Activated B cell treated with CpG ODN at 0.5 μM for 24 hours (primary cell): Measurements from ENCODE around the gene TBX10. TPM values are rescaled to one million over a fixed set of nuclear protein-coding genes. Genes with fewer than 3 reads are reported as not detected.

Source experiments
- ATAC-seq: fragments of 200-7000 bp; cut with Tn5 transposase; one replicate; pipeline ENCODE4 v1.10.0; 2021; ENCODE audit warnings: low read depth, mild to moderate bottlenecking, moderate library complexity
- CTCF ChIA-PET: fragments of 350-600 bp; sonication (Branson Sonifier 250); formaldehyde crosslinking; loops from one replicate; lab custom pipeline; 2021; ENCODE audit warnings: antibody characterized with exemption; lab: Charles Lee
- POLR2A ChIA-PET: fragments of 350-600 bp; sonication (Branson Sonifier 250); formaldehyde crosslinking; loops from one replicate; lab custom pipeline; 2021; ENCODE audit warnings: antibody characterized with exemption; lab: Charles Lee
- DNase-seq: peaks from one replicate; pipeline ENCODE4 v3.0.0; 2022
- H3K27ac Mint-ChIP-seq: one replicate; pipeline ENCODE4 v1.8.0; 2020; ENCODE audit warnings: mixed read lengths
- H3K27me3 Mint-ChIP-seq: one replicate; pipeline ENCODE4 v1.8.0; 2021; ENCODE audit warnings: mixed read lengths
- H3K36me3 Mint-ChIP-seq: one replicate; pipeline ENCODE4 v1.8.0; 2021; ENCODE audit warnings: low read depth, mixed read lengths
- H3K4me1 Mint-ChIP-seq: one replicate; pipeline ENCODE4 v1.8.0; 2021; ENCODE audit warnings: mixed read lengths
- H3K4me3 Mint-ChIP-seq: one replicate; pipeline ENCODE4 v1.8.0; 2020; ENCODE audit warnings: mild to moderate bottlenecking, mixed read lengths
- H3K9me3 Mint-ChIP-seq: one replicate; pipeline ENCODE4 v1.8.0; 2020; ENCODE audit warnings: mixed read lengths
- intact Hi-C: fragments of 100-400 bp; cut with micrococcal nuclease; formaldehyde crosslinking; loops from one replicate; pipeline ENCODE4 v1.15.1; 2024
- total RNA-seq: library from RNA; stranded (reverse); gene quantifications from 2 replicates; pipeline ENCODE4 v1.2.3, GENCODE V29; 2022
- TF ChIP-seq, protein P1 (sequence below): fragments of 200-600 bp; IDR thresholded peaks from one replicate; pipeline ENCODE4 v1.8.0; 2022; ENCODE audit warnings: antibody characterized with exemption, mild to moderate bottlenecking

Gene TBX10
- total RNA-seq, 1 donor from 2014 or later, result not detected

DNA sequence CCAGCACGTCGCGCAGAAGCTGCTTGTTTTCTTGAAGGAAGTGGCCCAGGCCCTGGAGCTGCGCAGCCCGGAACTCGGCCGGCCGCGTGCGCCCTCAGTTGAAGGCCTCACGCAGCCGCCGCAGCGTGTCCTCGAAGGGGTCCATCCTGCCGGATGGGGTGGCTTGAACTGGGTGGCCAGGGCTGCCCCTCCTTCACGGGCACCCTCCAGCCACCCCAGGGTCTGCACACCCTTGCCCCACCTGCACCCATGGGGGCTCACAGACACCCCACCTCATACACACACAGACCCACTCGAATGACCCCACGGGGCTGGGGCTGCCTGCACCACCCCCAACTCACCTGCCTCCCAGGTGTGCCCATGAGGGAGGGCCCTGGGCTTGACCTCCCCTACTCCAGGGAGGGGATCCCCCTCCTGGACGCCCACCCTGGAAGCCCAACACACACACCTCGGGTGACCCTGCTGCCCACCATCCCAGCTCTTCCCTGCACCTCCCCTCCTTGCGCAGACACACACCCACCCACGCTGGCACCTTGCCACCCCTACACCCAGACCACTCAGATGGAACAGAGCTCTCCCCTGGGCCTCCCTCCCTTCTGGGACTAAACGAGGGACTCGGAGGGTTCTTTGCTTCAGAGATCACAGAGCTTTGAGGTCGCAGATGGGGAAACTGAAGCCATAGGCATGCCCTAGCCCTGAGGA, 28.1 kb upstream of the TBX10 start:
- H3K4me1 Mint-ChIP-seq, result no peaks in the 10 kb centered on the region
- H3K27ac Mint-ChIP-seq, result no peak overlapping the region
- peak; percentile 55 for DNase-seq
- no peak overlapping the region for H3K4me3 Mint-ChIP-seq
- ChIA-PET CTCF (interaction anchor here (1.0 to 1.7 kb wide), 5 partner anchors 17 to 95 kb away, joined by 3 to 6 read pairs (median 5); partner anchors contain the start of gene ACY3), POLR2A (interaction anchor here (0.6 to 1.2 kb wide), 7 partner anchors 9 to 54 kb away, joined by 3 to 5 read pairs (median 3); partner anchors contain the start of gene NUDT8)
- H3K36me3 Mint-ChIP-seq, result no peaks in the 10 kb centered on the region
- intact Hi-C loops, result loop anchor here (5.0 kb wide), 1 partner anchor 40 kb away; no protein-coding TSS in a partner anchor
- H3K9me3 Mint-ChIP-seq, result no peaks in the 10 kb centered on the region
- H3K27me3 Mint-ChIP-seq, result no peaks in the 10 kb centered on the region
- TF ChIP-seq, protein P1, sequence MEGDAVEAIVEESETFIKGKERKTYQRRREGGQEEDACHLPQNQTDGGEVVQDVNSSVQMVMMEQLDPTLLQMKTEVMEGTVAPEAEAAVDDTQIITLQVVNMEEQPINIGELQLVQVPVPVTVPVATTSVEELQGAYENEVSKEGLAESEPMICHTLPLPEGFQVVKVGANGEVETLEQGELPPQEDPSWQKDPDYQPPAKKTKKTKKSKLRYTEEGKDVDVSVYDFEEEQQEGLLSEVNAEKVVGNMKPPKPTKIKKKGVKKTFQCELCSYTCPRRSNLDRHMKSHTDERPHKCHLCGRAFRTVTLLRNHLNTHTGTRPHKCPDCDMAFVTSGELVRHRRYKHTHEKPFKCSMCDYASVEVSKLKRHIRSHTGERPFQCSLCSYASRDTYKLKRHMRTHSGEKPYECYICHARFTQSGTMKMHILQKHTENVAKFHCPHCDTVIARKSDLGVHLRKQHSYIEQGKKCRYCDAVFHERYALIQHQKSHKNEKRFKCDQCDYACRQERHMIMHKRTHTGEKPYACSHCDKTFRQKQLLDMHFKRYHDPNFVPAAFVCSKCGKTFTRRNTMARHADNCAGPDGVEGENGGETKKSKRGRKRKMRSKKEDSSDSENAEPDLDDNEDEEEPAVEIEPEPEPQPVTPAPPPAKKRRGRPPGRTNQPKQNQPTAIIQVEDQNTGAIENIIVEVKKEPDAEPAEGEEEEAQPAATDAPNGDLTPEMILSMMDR, result no peak
- ATAC-seq, result peak; percentile 95

DNA sequence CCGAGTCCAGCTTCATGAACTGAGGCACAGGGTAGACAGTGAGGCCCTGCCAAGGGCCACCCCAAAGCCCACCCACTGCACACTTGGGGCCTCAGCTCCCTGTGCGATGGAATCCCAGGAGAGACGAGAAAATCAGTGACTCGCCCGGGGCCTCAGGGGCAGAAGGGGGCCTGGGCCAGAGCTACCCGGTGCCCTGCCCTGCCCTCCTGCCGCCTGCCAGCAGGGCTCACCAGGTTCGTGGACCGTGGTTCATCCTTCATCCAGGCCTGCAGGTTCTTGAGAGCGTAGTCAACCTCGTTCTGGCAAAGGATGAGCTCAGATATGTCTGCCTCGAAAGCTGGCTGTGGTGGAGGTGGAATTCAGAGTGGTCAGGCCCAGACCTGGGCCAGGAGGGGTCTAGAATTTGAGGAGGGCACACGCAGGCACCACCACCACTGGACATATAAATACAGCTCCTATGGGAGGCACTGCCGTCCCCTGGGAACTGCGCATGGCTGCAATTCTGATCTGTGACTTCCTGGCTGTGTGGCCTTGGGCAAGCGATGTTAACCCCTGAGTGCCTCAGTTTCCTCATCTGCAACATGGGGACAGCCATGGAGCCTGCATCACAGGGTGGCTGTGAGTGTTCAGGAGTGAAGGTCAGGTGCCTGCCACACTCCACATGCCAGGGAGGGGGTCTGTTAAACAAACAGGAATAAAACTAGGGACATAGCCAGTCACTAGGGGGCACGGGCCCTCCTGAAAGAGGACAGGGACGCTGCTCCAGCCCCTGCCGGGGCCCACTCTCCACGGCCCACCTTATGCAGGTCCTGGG, 27.3 kb upstream of the TBX10 start:
- H3K27me3 Mint-ChIP-seq, result no peaks in the 10 kb centered on the region
- H3K36me3 Mint-ChIP-seq, result no peaks in the 10 kb centered on the region
- peak overlapping the region; percentile 46 for H3K4me3 Mint-ChIP-seq
- POLR2A ChIA-PET, result interaction anchor here (0.6 to 1.2 kb wide), 6 partner anchors 8 to 37 kb away, joined by 3 to 4 read pairs (median 3); partner anchors contain the start of gene NUDT8
- no peak for DNase-seq
- H3K9me3 Mint-ChIP-seq, result no peaks in the 10 kb centered on the region
- ATAC-seq, result peak; percentile 11
- H3K27ac Mint-ChIP-seq, result no peak overlapping the region
- CTCF ChIA-PET, result interaction anchor here (0.7 to 1.7 kb wide), 4 partner anchors 16 to 96 kb away, joined by 3 to 6 read pairs (median 4); partner anchors contain the start of gene ACY3
- TF ChIP-seq, protein P1, result no peak
- H3K4me1 Mint-ChIP-seq, result no peaks in the 10 kb centered on the region
- intact Hi-C loops, result loop anchor here (5.0 kb wide), 1 partner anchor 40 kb away; no protein-coding TSS in a partner anchor

GRCh38 chr11:67666303-67666645, 26.7 kb upstream of the TBX10 start:
- Mint-ChIP-seq H3K4me1 (no peaks in the 10 kb centered on the region), H3K9me3 (no peaks in the 10 kb centered on the region), H3K36me3 (no peaks in the 10 kb centered on the region), H3K4me3 (no peak overlapping the region), H3K27ac (no peak overlapping the region), H3K27me3 (no peaks in the 10 kb centered on the region)
- DNase-seq (no peak), ATAC-seq (no peak)
- POLR2A ChIA-PET, result interaction anchor here (1.0 kb wide), 2 partner anchors 10 to 18 kb away, joined by 3 read pairs; no protein-coding TSS in a partner anchor
- TF ChIP-seq, protein P1, result no peak
- intact Hi-C loops, result loop anchor here (5.0 kb wide), 1 partner anchor 41 kb away; no protein-coding TSS in a partner anchor
- CTCF ChIA-PET, result interaction anchor here (0.7 to 1.6 kb wide), 3 partner anchors 17 to 95 kb away, joined by 3 to 5 read pairs (median 4); no protein-coding TSS in a partner anchor

DNA sequence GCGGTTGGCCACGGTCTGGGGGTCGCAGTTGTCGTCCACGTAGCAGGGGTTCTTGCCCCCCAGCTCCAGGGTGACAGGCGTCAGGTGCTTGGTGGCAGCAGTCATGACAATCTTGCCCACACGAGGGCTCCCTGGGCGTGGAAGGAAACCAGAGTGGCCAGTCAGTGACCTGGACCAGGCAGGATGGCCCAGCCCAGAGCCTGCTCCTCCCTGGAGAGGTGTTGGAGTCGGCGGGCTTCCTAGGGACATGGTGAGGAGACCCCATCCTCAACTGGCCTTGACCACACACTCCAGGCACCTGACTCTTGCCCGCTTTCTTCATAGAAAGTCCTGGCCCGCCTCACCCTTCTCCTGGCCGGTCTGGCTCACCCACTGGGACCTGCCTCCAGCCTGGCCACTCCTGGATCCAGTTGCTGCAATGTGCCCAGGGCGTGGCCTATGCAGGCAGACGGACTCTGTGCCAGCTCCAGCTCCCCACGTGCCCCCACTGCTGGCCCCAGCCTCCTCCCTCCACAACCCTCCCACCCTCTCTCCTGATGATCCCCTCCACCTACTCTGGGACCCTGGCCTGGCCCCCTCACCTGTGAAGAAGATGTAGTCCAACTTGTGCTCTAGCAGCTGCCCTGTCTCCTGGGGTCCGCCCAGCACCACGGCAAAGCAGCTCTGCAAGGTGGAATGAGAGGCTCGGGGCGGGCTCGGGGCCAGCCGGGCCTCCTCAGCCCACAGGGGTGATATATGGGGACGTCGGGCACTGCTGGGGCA, 26.2 kb upstream of the TBX10 start:
- Mint-ChIP-seq H3K36me3 (no peaks in the 10 kb centered on the region), H3K4me3 (no peak overlapping the region), H3K27me3 (no peaks in the 10 kb centered on the region), H3K27ac (no peak overlapping the region), H3K9me3 (no peaks in the 10 kb centered on the region), H3K4me1 (no peaks in the 10 kb centered on the region)
- CTCF ChIA-PET, result interaction anchor here (1.0 to 1.6 kb wide), 4 partner anchors 17 to 36 kb away, joined by 3 to 5 read pairs (median 4); partner anchors contain the start of gene NUDT8
- POLR2A ChIA-PET, result interaction anchor here (0.6 to 1.0 kb wide), 2 partner anchors 17 to 128 kb away, joined by 3 to 4 read pairs; no protein-coding TSS in a partner anchor
- DNase-seq, result no peak
- ATAC-seq, result no peak
- intact Hi-C loops, result loop anchor here (5.0 kb wide), 1 partner anchor 42 kb away; no protein-coding TSS in a partner anchor
- TF ChIP-seq, protein P1, result no peak
